MM.1S (cell line): ENCODE measurements around the gene ANKRD52.
"Not testable (repeated sequence)": the region's sequence is repeated elsewhere in the genome, so short reads cannot be mapped to it uniquely, and the experiment has no call there.

Experiments used
- DNase-seq: peaks from one replicate; pipeline ENCODE4 v3.0.0-alpha.2; 2015
- H2AFZ ChIP-seq: fragments of 300-600 bp; sonication (generic); 2 replicates; pipeline ENCODE4 v1.6.0; 2016; ENCODE audit warnings: antibody characterized with exemption, low read length
- H3F3A ChIP-seq: fragments of 300-600 bp; sonication (generic); 2 replicates; pipeline ENCODE4 v1.6.1; 2016; ENCODE audit warnings: mild to moderate bottlenecking, antibody characterized with exemption, low read length, moderate library complexity, mixed read lengths; ENCODE audit not compliant: insufficient read depth
- H3K27ac ChIP-seq: fragments of 300-600 bp; sonication (generic); 2 replicates; pipeline ENCODE4 v1.5.1; 2016; ENCODE audit warnings: mild to moderate bottlenecking, low read length
- H3K27me3 ChIP-seq: fragments of 300-600 bp; sonication (generic); replicated peaks from 2 replicates; pipeline ENCODE4 v1.6.0; 2016; ENCODE audit warnings: low read length; ENCODE audit not compliant: insufficient read depth
- H3K36me3 ChIP-seq: fragments of 300-600 bp; sonication (generic); replicated peaks from 2 replicates; pipeline ENCODE4 v1.6.1; 2016; ENCODE audit warnings: mild to moderate bottlenecking, low read length, mixed read lengths; ENCODE audit not compliant: insufficient read depth
- H3K4me1 ChIP-seq: fragments of 300-600 bp; sonication (generic); 2 replicates; pipeline ENCODE4 v1.6.1; 2016; ENCODE audit warnings: low read length, mixed read lengths
- H3K4me2 ChIP-seq: fragments of 300-600 bp; sonication (generic); 2 replicates; pipeline ENCODE4 v1.6.0; 2016; ENCODE audit warnings: low read depth, low read length
- H3K4me3 ChIP-seq: fragments of 300-600 bp; sonication (generic); 2 replicates; pipeline ENCODE4 v1.5.1; 2016; ENCODE audit warnings: low read length, mixed read lengths
- H3K79me2 ChIP-seq: fragments of 300-600 bp; sonication (generic); 2 replicates; pipeline ENCODE4 v1.6.1; 2016; ENCODE audit warnings: mixed run types, low read length, mixed read lengths
- H3K9ac ChIP-seq: fragments of 300-600 bp; sonication (generic); 2 replicates; pipeline ENCODE4 v1.6.1; 2016; ENCODE audit warnings: low read length, mixed read lengths
- H3K9me2 ChIP-seq: fragments of 300-600 bp; sonication (generic); replicated peaks from 2 replicates; pipeline ENCODE4 v1.6.1; 2016; ENCODE audit warnings: mild to moderate bottlenecking, low read length, mixed read lengths; ENCODE audit not compliant: insufficient read depth
- H3K9me3 ChIP-seq: fragments of 300-600 bp; sonication (generic); replicated peaks from 2 replicates; pipeline ENCODE4 v1.6.1; 2016; ENCODE audit warnings: mild to moderate bottlenecking, low read length, mixed read lengths; ENCODE audit not compliant: insufficient read depth
- H4K20me1 ChIP-seq: fragments of 300-600 bp; sonication (generic); 2 replicates; pipeline ENCODE4 v1.6.1; 2016; ENCODE audit warnings: mild to moderate bottlenecking, low read length, moderate library complexity, mixed read lengths; ENCODE audit not compliant: insufficient read depth
- CTCF ChIP-seq: fragments of 300-600 bp; sonication (generic); IDR thresholded peaks from 2 replicates; pipeline ENCODE4 v1.5.1; 2016; ENCODE audit warnings: antibody characterized with exemption, low read length, mixed read lengths
- EZH2 ChIP-seq: fragments of 300-600 bp; sonication (generic); optimal IDR thresholded peaks from 2 replicates; pipeline ENCODE3; 2017; ENCODE audit warnings: low read depth, mild to moderate bottlenecking, antibody characterized with exemption, low read length, mixed read lengths
- EZH2phosphoT487 ChIP-seq: fragments of 300-600 bp; sonication (generic); IDR thresholded peaks from 2 replicates; pipeline ENCODE4 v1.6.1; 2018; ENCODE audit warnings: antibody characterized with exemption, low read length

ANKRD52 gene

GRCh38 chr12:56271031-56271430, 12.8 kb upstream of the ANKRD52 start:
- no peaks in the 10 kb centered on the region for H3K9me3 ChIP-seq
- no peak overlapping the region for H3K4me2 ChIP-seq
- H3K27me3 ChIP-seq: no peaks in the 10 kb centered on the region
- H3F3A ChIP-seq: peaks cover 33% of the 10 kb centered on the region
- DNase-seq: no peak
- H3K79me2 ChIP-seq: no peaks in the 10 kb centered on the region
- H3K36me3 ChIP-seq: peaks cover 16% of the 10 kb centered on the region
- H3K9ac ChIP-seq: no peak overlapping the region
- H3K4me3 ChIP-seq: no peak overlapping the region
- no peak overlapping the region for H2AFZ ChIP-seq
- peaks cover 4% of the 10 kb centered on the region; the same call in 1 of the 2 replicates for H3K4me1 ChIP-seq
- no peaks in the 10 kb centered on the region for H4K20me1 ChIP-seq
- H3K27ac ChIP-seq: no peak overlapping the region
- no peaks in the 10 kb centered on the region for H3K9me2 ChIP-seq
- TF ChIP-seq CTCF (peak; percentile 42), EZH2 (no peak), EZH2phosphoT487 (no peak)

- H3K27ac ChIP-seq: no peak overlapping the region; the same call in 1 of the 2 replicates
- peaks cover 4% of the 10 kb centered on the region; the same call in 1 of the 2 replicates for H3K4me1 ChIP-seq
- no peaks in the 10 kb centered on the region for H3K27me3 ChIP-seq
- no peak for DNase-seq
- H3K79me2 ChIP-seq: no peaks in the 10 kb centered on the region
- H3K9me2 ChIP-seq: no peaks in the 10 kb centered on the region
- no peak for TF ChIP-seq EZH2
- peak overlapping the region; percentile 70 for H2AFZ ChIP-seq
- H3K36me3 ChIP-seq: no peaks in the 10 kb centered on the region
- H3K9me3 ChIP-seq: no peaks in the 10 kb centered on the region
- H4K20me1 ChIP-seq: no peaks in the 10 kb centered on the region
- H3K4me3 ChIP-seq: peak overlapping the region; percentile 86
- peak overlapping the region; percentile 87 for H3K4me2 ChIP-seq
- peak overlapping the region; percentile 40; the same call in 1 of the 2 replicates for H3K9ac ChIP-seq
- H3F3A ChIP-seq: peaks cover 33% of the 10 kb centered on the region
Observed at GRCh38 chr12:56267443-56268071, 9.4 kb upstream of the ANKRD52 start.

- Histone ChIP-seq H4K20me1 (no peaks in the 10 kb centered on the region), H2AFZ (peak within 1 kb of the TSS; percentile 86), H3K27ac (peak within 1 kb of the TSS; percentile 86)
Observed at GRCh38 chr12:56266693-56267442, 8.7 kb upstream of the ANKRD52 start, which contains the start of gene COQ10A. Gene COQ10A (plus strand): TSS chr12:56266942. CDS start chr12:56267119, 177 bp downstream.

GRCh38 chr12:56266068-56266692, 8.0 kb upstream of the ANKRD52 start:
- H3K4me1 ChIP-seq, H3K9me2 ChIP-seq, H4K20me1 ChIP-seq, H3K79me2 ChIP-seq, H3K36me3 ChIP-seq, H3K27me3 ChIP-seq, DNase-seq, H3K9me3 ChIP-seq: not testable (repeated sequence)
- peaks cover 29% of the 10 kb centered on the region for H3F3A ChIP-seq
- peak overlapping the region; percentile 87; the same call in 1 of the 2 replicates for H3K9ac ChIP-seq
- H3K4me3 ChIP-seq: peak overlapping the region; percentile 86
- H2AFZ ChIP-seq: peak overlapping the region; percentile 86
- peak overlapping the region; percentile 74 for H3K4me2 ChIP-seq
- H3K27ac ChIP-seq: peak overlapping the region; percentile 86; the same call in 1 of the 2 replicates

More at GRCh38 chr12:56266693-56267442, 8.7 kb upstream of the ANKRD52 start, which contains the start of gene COQ10A:
- no peaks in the 10 kb centered on the region for H3K9me3 ChIP-seq
- H3K4me3 ChIP-seq: peak within 1 kb of the TSS; percentile 86
- peak within 1 kb of the TSS; percentile 87 for H3K9ac ChIP-seq
- no peaks in the 10 kb centered on the region for H3K79me2 ChIP-seq
- H3K27me3 ChIP-seq: no peaks in the 10 kb centered on the region
- peak; percentile 80 for DNase-seq
- no peaks in the 10 kb centered on the region for H3K36me3 ChIP-seq
- TF ChIP-seq CTCF (peak; percentile 50), EZH2phosphoT487 (no peak), EZH2 (no peak)
- H3K4me1 ChIP-seq: peaks cover 4% of the 10 kb centered on the region; the same call in 1 of the 2 replicates
- peaks cover 33% of the 10 kb centered on the region for H3F3A ChIP-seq
- no peaks in the 10 kb centered on the region for H3K9me2 ChIP-seq
- H3K4me2 ChIP-seq: peak within 1 kb of the TSS; percentile 87

GRCh38 chr12:56262955-56263354, 4.8 kb upstream of the ANKRD52 start:
- H3K4me2 ChIP-seq, H4K20me1 ChIP-seq, H3K36me3 ChIP-seq, H3K4me1 ChIP-seq, H2AFZ ChIP-seq, H3F3A ChIP-seq, H3K79me2 ChIP-seq, DNase-seq, H3K9me2 ChIP-seq, H3K27ac ChIP-seq, H3K9ac ChIP-seq, H3K27me3 ChIP-seq, H3K9me3 ChIP-seq, H3K4me3 ChIP-seq: not testable (repeated sequence)
